CD14-positive monocyte (primary cell): ENCODE results near the gene MUC20. TPM values are rescaled to one million over a fixed set of nuclear protein-coding genes. Genes with fewer than 3 reads are reported as not detected.

Experiments
- polyA plus RNA-seq, 3 donors: library from polyadenylated mRNA; depleted of rRNA in 1 of 3; unstranded in 2 of 3; stranded (reverse) in 1 of 3; fragments of 300-500 nt in 2 of 3; fragments of >200 nt in 1 of 3; fragmentation: Illumina TruSeq in 2 of 3; gene quantifications; 1 replicate in 2 of 3; 2 replicates in 1 of 3; pipeline ENCODE4 v1.2.3, GENCODE V29; 2012 to 2021
- small RNA-seq: library from RNA; depleted of rRNA; stranded (forward); fragments of <200 nt; gene quantifications from one replicate; pipeline ENCODE3, GENCODE V24; 2012; ENCODE audit warnings: low read depth; ENCODE audit not compliant: insufficient read length

Gene MUC20
- polyA plus RNA-seq, 3 donors: 5.4 TPM; not detected in 2

Small RNA genes lying within 50 kb of the gene (small RNA-seq; reads per million reads assigned to genes)
- gene MIR570: not detected

Other genes starting within 250 kb of the MUC20 start
- 100 to 1,000 TPM in 2 of 3 donors, 10 to 100 TPM in 1; 21.0 to 121 (median 118) TPM for gene PPP1R2, start 177.7 kb upstream of the MUC20 start, polyA plus RNA-seq
- gene APOD, start 137.0 kb upstream of the MUC20 start, polyA plus RNA-seq: not detected
- not detected for gene MUC4, start 91.0 kb downstream of the MUC20 start, polyA plus RNA-seq
- 100 to 1,000 TPM in 1 of 3 donors, 1 to 10 TPM in 1, under 1 TPM in 1; 0.84 to 131 (median 1.8) TPM for gene TNK2, start 187.6 kb downstream of the MUC20 start, polyA plus RNA-seq